HG02973 (cell line): Measurements from ENCODE around the gene SERPINB2.
"Not testable (repeated sequence)": the region's sequence is repeated elsewhere in the genome, so short reads cannot be mapped to it uniquely, and the experiment has no call there.

Experiments
- ATAC-seq: cut with Tn5 transposase; IDR thresholded peaks from one replicate; pipeline ENCODE4 v1.9.1; 2021; ENCODE audit warnings: moderate library complexity; ENCODE audit not compliant: unreplicated experiment

SERPINB2 gene

GRCh38 chr18:63930773-63931354, 43.4 kb downstream of the SERPINB2 start:
- no peak for ATAC-seq

- peak; percentile 98 for ATAC-seq
Measured at GRCh38 chr18:63936156-63936931, 48.8 kb downstream of the SERPINB2 start.

DNA sequence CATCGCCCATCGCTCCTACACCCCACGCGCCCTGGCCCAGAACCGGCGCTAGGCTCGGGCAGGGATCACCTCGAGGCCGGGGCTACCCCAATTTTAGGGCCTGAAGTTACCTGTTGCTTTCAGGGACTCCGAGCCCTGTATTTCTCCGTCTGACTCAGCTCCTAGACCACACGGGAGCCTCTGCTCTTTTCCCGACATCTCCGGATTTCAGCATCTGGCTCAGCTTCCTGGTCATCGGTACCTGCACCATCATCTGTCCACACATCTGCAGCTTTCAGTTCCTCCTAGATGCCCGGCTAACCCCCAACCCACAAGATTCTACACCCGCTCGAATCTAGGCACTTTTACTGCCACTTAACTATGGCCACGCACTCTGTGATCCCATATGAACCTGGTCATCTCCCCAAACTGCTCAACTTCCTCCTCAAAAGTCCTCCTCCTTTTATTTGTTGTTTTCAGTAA, 49.5 kb downstream of the SERPINB2 start:
- no peak for ATAC-seq

- ATAC-seq: no peak
Measured at GRCh38 chr18:63940008-63940407, 52.5 kb downstream of the SERPINB2 start.

GRCh38 chr18:63940543-63941050, 53.1 kb downstream of the SERPINB2 start:
- ATAC-seq: not testable (repeated sequence)

DNA sequence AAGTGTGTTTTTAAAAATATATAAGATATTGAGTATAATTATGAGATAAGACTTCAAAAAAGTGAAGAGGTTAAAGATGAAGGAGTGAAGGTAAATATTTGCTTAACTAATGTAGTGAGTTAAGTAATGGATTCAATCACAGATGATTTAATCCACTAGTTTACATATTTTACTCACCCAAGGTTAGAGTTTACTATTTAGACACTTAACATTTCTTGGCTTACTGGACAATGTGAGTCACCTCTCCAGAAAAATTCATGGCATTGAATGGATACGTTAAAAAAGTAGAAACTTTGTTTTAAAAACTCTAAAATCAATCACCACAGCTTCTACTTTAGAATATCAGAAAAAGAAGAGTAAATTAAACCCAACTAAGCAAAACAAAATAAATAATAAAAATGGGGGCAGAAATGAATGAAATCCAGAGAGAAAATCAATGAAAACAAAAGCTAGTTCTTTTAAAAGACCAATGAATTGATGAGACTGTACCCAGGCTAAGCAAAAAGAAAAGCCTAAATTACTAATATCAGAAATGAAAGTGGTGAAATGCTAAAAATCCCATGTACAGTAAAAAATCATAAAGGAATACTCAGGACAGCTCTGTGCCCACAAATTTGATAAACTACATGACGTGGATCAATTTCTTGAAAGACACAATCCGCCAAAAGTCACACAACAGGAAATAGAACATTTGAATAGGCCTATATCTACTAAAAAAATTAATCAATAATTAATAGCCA, 59.7 kb downstream of the SERPINB2 start:
- no peak for ATAC-seq

GRCh38 chr18:63949068-63949737, 61.7 kb downstream of the SERPINB2 start, which contains the start of gene HMSD:
HMSD (plus strand) TSS chr18:63949301; CDS start chr18:63953456, 4,155 bp downstream.
- peak; percentile 93 for ATAC-seq

GRCh38 chr18:63951302-63951705, 63.8 kb downstream of the SERPINB2 start:
- peak; percentile 45 for ATAC-seq
